Transverse colon (tissue), 4 donors: Measurements from ENCODE around the gene GOLIM4. TPM values are rescaled to one million over a fixed set of nuclear protein-coding genes. Genes with fewer than 3 reads are reported as not detected.

Experiments
- DNase-seq: peaks from one replicate; pipeline ENCODE4 v3.0.0-alpha.2; 2019
- H3K27ac ChIP-seq, 4 donors: fragments of 200-600 bp; sonication (generic); 2 replicates each; pipeline ENCODE4 v1.5.1; 2016 to 2018; ENCODE audit warnings: inconsistent platforms in 4 of 4
- H3K27me3 ChIP-seq: fragments of 200-600 bp; sonication (generic); 2 replicates; pipeline ENCODE4 v1.5.1; 2017; ENCODE audit warnings: inconsistent platforms
- H3K36me3 ChIP-seq, 4 donors: fragments of 200-600 bp; sonication (generic); 2 replicates each; pipeline ENCODE4 v1.5.1; 2017 to 2019; ENCODE audit warnings: inconsistent platforms in 4 of 4
- H3K4me1 ChIP-seq, 4 donors: fragments of 200-600 bp; sonication (generic); 2 replicates each; pipeline ENCODE4 v1.5.1; 2017 to 2020; ENCODE audit warnings: inconsistent platforms in 4 of 4
- H3K4me3 ChIP-seq, 4 donors: fragments of 200-600 bp; sonication (generic); 1 replicate in 1 of 4; 2 replicates in 3 of 4; pipeline versions ENCODE4 v1.5.1 to v1.6.1; 2017 to 2019; ENCODE audit warnings: inconsistent platforms in 4 of 4
- H3K9me3 ChIP-seq, 2 donors: fragments of 200-600 bp; sonication (generic); 2 replicates each; pipeline ENCODE4 v1.5.1; 2017 to 2019; ENCODE audit warnings: inconsistent platforms in 2 of 2
- EP300 ChIP-seq: sonication (generic); formaldehyde crosslinking; IDR thresholded peaks from one replicate; pipeline ENCODE4 v1.6.1; 2017; ENCODE audit warnings: antibody characterized with exemption, low read depth
- POLR2A ChIP-seq: fragments of 450-650 bp; IDR thresholded peaks from one replicate; pipeline ENCODE4 v1.6.1; 2016; ENCODE audit warnings: antibody characterized with exemption, mild to moderate bottlenecking, moderate library complexity
- POLR2AphosphoS5 ChIP-seq, 3 donors: sonication (generic); formaldehyde crosslinking; IDR thresholded peaks; one replicate each; pipeline ENCODE4 v1.6.1; 2016; ENCODE audit warnings: antibody characterized with exemption in 3 of 3
- WGBS, 2 donors: methylation state at CpG; one replicate each; pipeline ENCODE4 v1.1.5; 2018; ENCODE audit warnings: low coverage in 1 of 2; 5-methylcytosine and 5-hydroxymethylcytosine counted together
- in situ Hi-C, 4 donors: fragments of 200-750 bp; cut with MboI; loops; one replicate each; pipeline versions ENCODE4 v1.15.0 to v1.15.1; 2017; ENCODE audit warnings: low sequenced_read_pairs in 3 of 4, low pct_ligation_motif_present in 1 of 4, low pct_unique_long_range_greater_than_20kb in 1 of 4
- intact Hi-C: fragments of 100-400 bp; cut with DNase I; formaldehyde crosslinking; loops from one replicate; pipeline ENCODE4 v1.15.1; 2023; ENCODE audit warnings: low total_unique reads
- total RNA-seq, 4 donors: library from RNA; depleted of rRNA; stranded (reverse); fragments of >200 nt; gene quantifications; one replicate each; pipeline ENCODE4 v1.1.0, GENCODE V29; 2016
- TF ChIP-seq, protein P1 (sequence below), 5 experiments: fragments of 200-600 bp in 3 of 5; fragments of 450-650 bp in 2 of 5; sonication (generic) in 3 of 5; IDR thresholded peaks; 1 replicate in 2 of 5; 2 replicates in 3 of 5; pipeline ENCODE4 v1.5.1; 2016 to 2017; ENCODE audit warnings: antibody characterized with exemption in 5 of 5, inconsistent platforms in 3 of 5, mild to moderate bottlenecking in 2 of 5, moderate library complexity in 1 of 5

Gene GOLIM4
- total RNA-seq, 4 donors from 2014 or later, result 87.2 to 120 (median 101) TPM

DNA sequence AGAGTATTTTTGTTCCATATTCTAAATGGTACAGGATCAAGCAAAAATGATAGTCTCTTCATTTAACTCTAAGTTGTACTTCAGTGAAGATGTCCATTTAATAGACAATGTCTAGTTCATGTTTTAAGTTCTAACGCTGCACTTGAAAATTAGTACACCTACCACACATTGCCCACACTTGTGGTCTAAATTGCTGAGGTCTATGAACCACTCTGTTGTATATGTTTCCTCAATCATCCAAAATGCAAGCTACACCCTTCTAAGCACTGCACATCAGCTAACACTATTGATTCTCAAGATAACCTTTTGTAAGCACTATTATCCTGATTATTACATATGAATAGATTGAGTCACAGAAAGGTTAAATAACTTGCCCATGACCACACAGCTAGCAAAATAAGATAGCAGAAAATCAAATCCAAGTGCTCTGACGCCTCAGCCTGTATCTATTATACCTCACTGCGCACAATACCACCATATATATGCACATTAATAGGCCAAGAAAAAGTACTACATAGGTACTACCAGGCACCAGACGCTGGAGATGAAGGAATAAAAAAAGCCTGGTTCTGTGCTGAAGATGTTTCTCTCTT lies 6.4 kb downstream of the GOLIM4 start:
- Histone ChIP-seq H3K4me3 (no peak overlapping the region), H3K27me3 (no peaks in the 10 kb centered on the region), H3K9me3 (no peaks in the 10 kb centered on the region), H3K36me3 (no peaks in the 10 kb centered on the region), H3K27ac (peak overlapping the region in 2 of 4 donors; percentile 69 to 99), H3K4me1 (peaks cover 6 to 81% (median 58%) of the 10 kb centered on the region in 4 donors)
- TF ChIP-seq EP300 (no peak), POLR2A (no peak), POLR2AphosphoS5 (IDR thresholded peaks at IDR 0.05) (no peak)
- TF ChIP-seq, protein P1, sequence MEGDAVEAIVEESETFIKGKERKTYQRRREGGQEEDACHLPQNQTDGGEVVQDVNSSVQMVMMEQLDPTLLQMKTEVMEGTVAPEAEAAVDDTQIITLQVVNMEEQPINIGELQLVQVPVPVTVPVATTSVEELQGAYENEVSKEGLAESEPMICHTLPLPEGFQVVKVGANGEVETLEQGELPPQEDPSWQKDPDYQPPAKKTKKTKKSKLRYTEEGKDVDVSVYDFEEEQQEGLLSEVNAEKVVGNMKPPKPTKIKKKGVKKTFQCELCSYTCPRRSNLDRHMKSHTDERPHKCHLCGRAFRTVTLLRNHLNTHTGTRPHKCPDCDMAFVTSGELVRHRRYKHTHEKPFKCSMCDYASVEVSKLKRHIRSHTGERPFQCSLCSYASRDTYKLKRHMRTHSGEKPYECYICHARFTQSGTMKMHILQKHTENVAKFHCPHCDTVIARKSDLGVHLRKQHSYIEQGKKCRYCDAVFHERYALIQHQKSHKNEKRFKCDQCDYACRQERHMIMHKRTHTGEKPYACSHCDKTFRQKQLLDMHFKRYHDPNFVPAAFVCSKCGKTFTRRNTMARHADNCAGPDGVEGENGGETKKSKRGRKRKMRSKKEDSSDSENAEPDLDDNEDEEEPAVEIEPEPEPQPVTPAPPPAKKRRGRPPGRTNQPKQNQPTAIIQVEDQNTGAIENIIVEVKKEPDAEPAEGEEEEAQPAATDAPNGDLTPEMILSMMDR (IDR thresholded peaks at IDR 0.05), result no peak
- in situ Hi-C loops (no loop called here), intact Hi-C loops (no loop called here)
- no peak for DNase-seq
- 79 to 94% methylated on average over 3 to 4 of the region's 4 CpGs for WGBS, 2 donors

DNA sequence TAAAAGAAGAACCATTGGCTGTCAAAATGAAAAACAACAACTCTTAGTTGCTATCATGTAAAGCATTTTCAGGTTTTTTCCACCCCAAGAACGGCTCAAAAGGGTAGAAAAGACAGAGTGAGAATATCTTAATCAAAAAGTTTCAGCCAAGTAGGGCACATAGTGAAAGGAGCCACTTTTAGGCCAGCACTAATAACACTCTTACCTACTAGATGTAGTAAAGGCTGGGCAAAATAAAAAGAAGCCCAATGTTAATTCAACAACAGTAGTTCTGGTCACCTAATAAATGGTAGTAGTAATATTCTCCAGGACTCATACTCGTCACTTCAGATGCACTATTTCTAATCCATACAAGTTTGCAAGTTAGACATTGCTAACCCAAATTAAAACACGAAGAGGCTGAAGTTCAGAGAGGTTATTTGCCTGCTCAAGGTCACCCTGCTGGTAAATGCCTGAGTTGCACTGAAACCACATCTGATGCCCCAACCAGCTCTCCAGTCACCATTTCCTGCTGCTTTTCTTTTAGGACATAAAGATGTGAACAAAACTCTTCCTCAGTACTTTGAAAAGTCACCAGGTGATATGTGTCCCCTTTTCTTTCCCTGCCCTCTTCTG lies 7.5 kb downstream of the GOLIM4 start:
- peak; percentile 38 for DNase-seq
- Histone ChIP-seq H3K9me3 (no peaks in the 10 kb centered on the region), H3K27me3 (no peaks in the 10 kb centered on the region), H3K36me3 (no peaks in the 10 kb centered on the region), H3K27ac (peak overlapping the region; percentile 4 to 58 (median 32)), H3K4me3 (no peak overlapping the region), H3K4me1 (peaks cover 4 to 71% (median 51%) of the 10 kb centered on the region in 4 donors)
- intact Hi-C loops (no loop called here), in situ Hi-C loops (no loop called here)
- 46 to 47% methylated on average over 3 of the region's 3 CpGs for WGBS, 2 donors
- TF ChIP-seq, protein P1 (IDR thresholded peaks at IDR 0.05), result peak; percentile 15 to 61 (median 38)
- no peak for TF ChIP-seq POLR2A

DNA sequence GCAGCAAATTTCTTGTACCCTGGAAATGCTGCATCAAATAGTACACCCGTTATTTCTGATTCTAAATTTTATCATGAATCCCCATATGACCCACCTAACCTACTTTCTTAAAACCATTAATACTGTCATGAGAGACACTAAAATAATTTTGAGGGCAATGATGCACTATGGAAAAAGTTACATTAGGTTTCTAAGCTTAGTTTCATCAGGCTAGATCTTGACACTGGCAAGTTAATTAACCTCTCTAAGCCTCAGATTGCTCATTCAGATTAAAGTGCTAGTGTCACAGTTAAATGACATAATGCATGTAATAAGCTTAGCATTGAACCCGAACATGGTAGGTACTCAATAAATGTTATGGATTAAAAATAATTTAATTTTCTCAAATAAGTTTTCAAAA lies 8.2 kb downstream of the GOLIM4 start:
- no peak for TF ChIP-seq POLR2AphosphoS5 (IDR thresholded peaks at IDR 0.05)
- no peak for TF ChIP-seq POLR2A
- no peak for TF ChIP-seq EP300
- TF ChIP-seq, protein P1 (IDR thresholded peaks at IDR 0.05), result no peak
- no peaks in the 10 kb centered on the region for H3K27me3 ChIP-seq
- in situ Hi-C loops, result no loop called here
- peak overlapping the region in 1 of 4 donors; percentile 36 for H3K27ac ChIP-seq
- DNase-seq, result no peak
- intact Hi-C loops, result no loop called here
- H3K4me3 ChIP-seq, result no peak overlapping the region
- no peaks in the 10 kb centered on the region for H3K36me3 ChIP-seq
- H3K4me1 ChIP-seq, result peaks cover 0 to 64% (median 45%) of the 10 kb centered on the region in 4 donors
- WGBS, 2 donors, result 53 to 60% methylated on average over 2 of the region's 2 CpGs
- no peaks in the 10 kb centered on the region for H3K9me3 ChIP-seq

DNA sequence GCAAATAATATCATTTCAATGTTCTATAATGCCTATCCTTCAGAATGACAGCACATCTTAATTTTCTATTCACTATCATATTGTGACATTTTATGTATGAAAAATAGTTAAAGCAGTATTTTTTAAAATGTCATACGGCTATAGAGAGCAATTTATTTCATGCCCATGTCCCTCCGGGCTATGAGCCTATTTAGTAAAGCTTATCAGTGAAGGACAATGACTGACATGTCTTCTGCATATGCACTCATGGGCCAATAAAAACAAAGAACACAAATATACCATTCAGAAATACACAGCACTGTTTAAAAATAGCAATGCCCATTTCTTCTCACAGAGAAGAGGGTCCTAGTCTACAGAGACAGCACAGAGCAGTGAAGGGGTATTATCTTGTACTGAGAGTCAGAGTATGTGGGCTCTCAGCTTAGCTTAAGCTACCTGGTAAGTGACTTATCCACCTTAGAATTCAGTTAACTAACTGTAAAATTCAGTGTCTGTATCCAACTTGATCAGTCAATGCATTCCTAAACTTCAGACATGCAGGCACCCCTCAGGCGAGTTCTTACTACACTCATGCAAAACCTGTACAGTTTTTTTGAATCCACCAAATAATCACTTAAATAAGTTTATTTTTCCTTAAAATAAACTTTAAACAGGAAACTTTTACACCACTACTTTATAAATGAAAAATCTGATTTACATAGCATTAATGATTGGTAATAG lies 9.0 kb downstream of the GOLIM4 start:
- no peak overlapping the region for H3K4me3 ChIP-seq
- WGBS, 2 donors, result 72 to 75% methylated on average over 3 of the region's 3 CpGs
- in situ Hi-C loops, result no loop called here
- H3K4me1 ChIP-seq, result peaks cover 0 to 55% (median 43%) of the 10 kb centered on the region in 4 donors
- no peak overlapping the region for H3K27ac ChIP-seq
- DNase-seq, result no peak
- no peaks in the 10 kb centered on the region for H3K36me3 ChIP-seq
- intact Hi-C loops, result no loop called here
- H3K27me3 ChIP-seq, result no peaks in the 10 kb centered on the region
- TF ChIP-seq POLR2AphosphoS5 (IDR thresholded peaks at IDR 0.05), result no peak
- H3K9me3 ChIP-seq, result no peaks in the 10 kb centered on the region
